HT1080 (cell line): ENCODE data around the gene UQCC2. TPM values are rescaled to one million over a fixed set of nuclear protein-coding genes. Genes with fewer than 3 reads are reported as not detected.

Experiments used
- DNase-seq: peaks from one replicate; pipeline ENCODE4 v3.0.0-alpha.2; 2015; ENCODE audit warnings: low read depth
- total RNA-seq: library from RNA; depleted of rRNA; stranded (reverse); fragments of >200 nt; shearing (Covaris generic); gene quantifications from 2 replicates; pipeline ENCODE4 v1.2.3, GENCODE V29; 2014

The UQCC2 gene
- total RNA-seq, 1 experiment from 2014 or later = 29.8 TPM

- no peak for DNase-seq
These were observed 2.8 kb downstream of the UQCC2 start for GRCh38 chr6:33708516-33709204.

- no peak for DNase-seq
These were observed 3.7 kb downstream of the UQCC2 start for GRCh38 chr6:33707771-33708170.

- DNase-seq = no peak
These were observed 5.4 kb downstream of the UQCC2 start for GRCh38 chr6:33705955-33706725.

- no peak for DNase-seq
These were observed 6.1 kb downstream of the UQCC2 start for GRCh38 chr6:33705268-33705885.

- DNase-seq = no peak
These were observed 7.1 kb downstream of the UQCC2 start for GRCh38 chr6:33704215-33705066.

GRCh38 chr6:33702345-33702977 lies 9.0 kb downstream of the UQCC2 start:
- DNase-seq = peak; percentile 64

GRCh38 chr6:33700391-33701050 lies 11.0 kb downstream of the UQCC2 start:
- peak; percentile 71 for DNase-seq

- no peak for DNase-seq
These were observed 11.8 kb downstream of the UQCC2 start for GRCh38 chr6:33699739-33700138.

GRCh38 chr6:33699131-33699530 lies 12.4 kb downstream of the UQCC2 start:
- no peak for DNase-seq

- no peak for DNase-seq
These were observed 13.0 kb downstream of the UQCC2 start for GRCh38 chr6:33698494-33698893.

GRCh38 chr6:33697845-33698244 lies 13.7 kb downstream of the UQCC2 start:
- no peak for DNase-seq

GRCh38 chr6:33696548-33697518 lies 14.7 kb downstream of the UQCC2 start:
- DNase-seq = peak; percentile 82

GRCh38 chr6:33696076-33696475 lies 15.4 kb downstream of the UQCC2 start:
- no peak for DNase-seq

- no peak for DNase-seq
These were observed 16.0 kb downstream of the UQCC2 start for GRCh38 chr6:33695451-33695887.

- no peak for DNase-seq
These were observed 16.5 kb downstream of the UQCC2 start for GRCh38 chr6:33694977-33695376.

- DNase-seq = peak; percentile 82
These were observed 17.0 kb downstream of the UQCC2 start for GRCh38 chr6:33694401-33694931.

GRCh38 chr6:33693186-33694105 lies 18.1 kb downstream of the UQCC2 start:
- no peak for DNase-seq

- DNase-seq = peak; percentile 64
These were observed 18.7 kb downstream of the UQCC2 start for GRCh38 chr6:33692760-33693158.
